ENCODE data around the gene RABL6.
A peak's percentile ranks its signal among the peaks of the same experiment; 100 is the strongest.

The RABL6 gene

GRCh38 chr9:136886610-136887597 lies 79.2 kb downstream of the RABL6 start (continued):
- no peak for TF ChIP-seq PRDM2 (tag by site-specific recombination; IDR thresholded peaks at IDR 0.05; ENCODE audit: borderline replicate concordance)
- TF ChIP-seq IKZF3 (tag by site-specific recombination; IDR thresholded peaks at IDR 0.05): no peak
- no peak for TF ChIP-seq ZNF23 (tag by site-specific recombination; IDR thresholded peaks at IDR 0.05; ENCODE audit: borderline replicate concordance)
- 0 out of 2 replicates have a peak, but pooled peaks have one; percentile 10 for TF ChIP-seq PBX3 (CRISPR knock-in tag; IDR thresholded peaks at IDR 0.05)
- TF ChIP-seq ZNF626 (tag by site-specific recombination; IDR thresholded peaks at IDR 0.05): no peak
- peak; percentile 72 for TF ChIP-seq GLIS2 (tag by site-specific recombination; IDR thresholded peaks at IDR 0.05)
- 0 out of 2 replicates have a peak, but pooled peaks have one; percentile 69 for TF ChIP-seq BCL11B (tag by site-specific recombination; IDR thresholded peaks at IDR 0.05; ENCODE audit: low read depth)
- TF ChIP-seq ZNF639 (tag by site-specific recombination; IDR thresholded peaks at IDR 0.05): no peak
- TF ChIP-seq KLF17 (tag by site-specific recombination; IDR thresholded peaks at IDR 0.05): no peak
- TF ChIP-seq ZNF600 (tag by site-specific recombination; IDR thresholded peaks at IDR 0.05): 0 out of 2 replicates have a peak, but pooled peaks have one; percentile 23
- no peak for TF ChIP-seq ZNF768 (tag by site-specific recombination; IDR thresholded peaks at IDR 0.05)
- TF ChIP-seq WT1 (tag by site-specific recombination; IDR thresholded peaks at IDR 0.05): no peak
- no peak for TF ChIP-seq ZNF248 (tag by site-specific recombination; IDR thresholded peaks at IDR 0.05)
- TF ChIP-seq TRIM28 (IDR thresholded peaks at IDR 0.05; ENCODE audit: borderline replicate concordance, low read length): no peak
- TF ChIP-seq ZBTB17 (tag by site-specific recombination; IDR thresholded peaks at IDR 0.05): peak; percentile 17; the same call in 1 of the 2 replicates
- no peak for TF ChIP-seq ZEB2 (tag by site-specific recombination; IDR thresholded peaks at IDR 0.05)
